GM18873 (cell line): ENCODE data around the gene C13orf46.

Experiments
- ATAC-seq: cut with Tn5 transposase; IDR thresholded peaks from one replicate; pipeline ENCODE4 v1.9.1; 2021; ENCODE audit warnings: mild to moderate bottlenecking, moderate library complexity, moderate number of reproducible peaks; ENCODE audit not compliant: unreplicated experiment, low FRiP score

C13orf46 gene

GRCh38 chr13:113927661-113928581 lies 46.0 kb downstream of the C13orf46 start:
- ATAC-seq: no peak

GRCh38 chr13:113926951-113927660 lies 46.8 kb downstream of the C13orf46 start:
- ATAC-seq: no peak

- ATAC-seq: no peak
These were observed 47.5 kb downstream of the C13orf46 start for GRCh38 chr13:113926301-113926761.

GRCh38 chr13:113924184-113924901 lies 49.5 kb downstream of the C13orf46 start:
- ATAC-seq: no peak

- no peak for ATAC-seq
These were observed 50.4 kb downstream of the C13orf46 start for GRCh38 chr13:113923376-113924063.

GRCh38 chr13:113922412-113923118 lies 51.3 kb downstream of the C13orf46 start:
- no peak for ATAC-seq

GRCh38 chr13:113921763-113922162 lies 52.1 kb downstream of the C13orf46 start:
- no peak for ATAC-seq

- no peak for ATAC-seq
These were observed 53.1 kb downstream of the C13orf46 start for GRCh38 chr13:113920606-113921286.

- ATAC-seq: no peak
These were observed 53.9 kb downstream of the C13orf46 start for GRCh38 chr13:113919761-113920559.

- ATAC-seq: no peak
These were observed 54.7 kb downstream of the C13orf46 start for GRCh38 chr13:113918981-113919701.

GRCh38 chr13:113918580-113918979 lies 55.3 kb downstream of the C13orf46 start:
- no peak for ATAC-seq

- no peak for ATAC-seq
These were observed 56.1 kb downstream of the C13orf46 start for GRCh38 chr13:113917594-113918371.

GRCh38 chr13:113917096-113917495 lies 56.8 kb downstream of the C13orf46 start:
- no peak for ATAC-seq

- no peak for ATAC-seq
These were observed 57.5 kb downstream of the C13orf46 start for GRCh38 chr13:113916330-113916815.

GRCh38 chr13:113915786-113916329 lies 58.0 kb downstream of the C13orf46 start:
- ATAC-seq: no peak

GRCh38 chr13:113915012-113915763 lies 58.7 kb downstream of the C13orf46 start:
- ATAC-seq: no peak
